Ectodermal cell (in vitro differentiated cells): ENCODE data around the gene CD5L.

ENCODE experiments used
- H3K27ac ChIP-seq: 2 replicates; pipeline ENCODE4 v1.7.0; 2013; ENCODE audit warnings: mild to moderate bottlenecking, low read depth, low read length; ENCODE audit not compliant: insufficient read depth, poor library complexity, severe bottlenecking
- H3K27me3 ChIP-seq: 2 replicates; pipeline ENCODE4 v1.7.0; 2013; ENCODE audit warnings: mild to moderate bottlenecking, low read length; ENCODE audit not compliant: insufficient read depth, control insufficient read depth, poor library complexity, severe bottlenecking
- H3K36me3 ChIP-seq: one replicate; pipeline ENCODE4 v1.7.0; 2013; ENCODE audit warnings: low read length; ENCODE audit not compliant: control insufficient read depth, insufficient read depth
- H3K4me1 ChIP-seq: one replicate; pipeline ENCODE4 v1.7.0; 2013; ENCODE audit warnings: low read length; ENCODE audit not compliant: control insufficient read depth, insufficient read depth
- H3K4me3 ChIP-seq: 2 replicates; pipeline ENCODE4 v1.7.0; 2013; ENCODE audit warnings: low read depth, low read length, control low read depth; ENCODE audit not compliant: insufficient read depth
- H3K9me3 ChIP-seq: 2 replicates; pipeline ENCODE4 v1.7.0; 2013; ENCODE audit warnings: mild to moderate bottlenecking, low read length, moderate library complexity; ENCODE audit not compliant: control insufficient read depth
- WGBS, 2 experiments: methylation state at CpG; one replicate each; pipeline ENCODE4 v1.1.7; 2013; ENCODE audit warnings: missing lambda C conversion rate in 2 of 2; 5-methylcytosine and 5-hydroxymethylcytosine counted together

Gene CD5L

GRCh38 chr1:157781048-157781447 lies 60.6 kb downstream of the CD5L start:
- WGBS, 2 experiments: 85 to 93% methylated on average over 1 to 2 of the region's 2 CpGs

More at GRCh38 chr1:157781048-157781447, 60.6 kb downstream of the CD5L start:
- Histone ChIP-seq H3K27ac (no peak overlapping the region), H3K27me3 (no peaks in the 10 kb centered on the region), H3K36me3 (no peaks in the 10 kb centered on the region), H3K4me1 (no peaks in the 10 kb centered on the region), H3K4me3 (no peak overlapping the region), H3K9me3 (no peaks in the 10 kb centered on the region)
